Caco-2 (cell line): ENCODE data around the gene IGFBP2. TPM values are rescaled to one million over a fixed set of nuclear protein-coding genes. Genes with fewer than 3 reads are reported as not detected.

Experiments
- BruUV-seq: library from RNA; stranded (reverse); fragments of 400-500 nt; replicated peaks from 2 replicates; lab custom pipeline; 2021; lab: Mats Ljungman, UMichigan
- CTCF ChIA-PET: fragments of 300-600 bp; sonication (Branson Sonifier 250); formaldehyde crosslinking; loops from one replicate; lab custom pipeline; 2022; ENCODE audit warnings: antibody characterized with exemption; lab: Charles Lee
- POLR2A ChIA-PET: fragments of 300-600 bp; sonication (Branson Sonifier 250); formaldehyde crosslinking; loops from one replicate; lab custom pipeline; 2022; ENCODE audit warnings: antibody characterized with exemption; lab: Charles Lee
- DNase-seq, 2 experiments: peaks; one replicate each; pipeline versions ENCODE4 v3.0.0 to v3.0.0-alpha.2; 2020 to 2022
- H3K27me3 ChIP-seq: replicated peaks from 2 replicates; pipeline ENCODE4 v1.6.0; 2011; ENCODE audit warnings: low read length; ENCODE audit not compliant: control insufficient read depth, insufficient read depth
- H3K36me3 ChIP-seq: 2 replicates; pipeline ENCODE4 v1.5.1; 2011; ENCODE audit warnings: low read length; ENCODE audit not compliant: control insufficient read depth, insufficient read depth
- H3K4me1 ChIP-seq: fragments of 250-450 bp; sonication (Bioruptor Pico); 2 replicates; pipeline ENCODE4 v1.5.1; 2020; ENCODE audit warnings: mild to moderate bottlenecking
- H3K4me3 ChIP-seq: 2 replicates; pipeline ENCODE4 v1.5.1; 2011; ENCODE audit warnings: low read depth, mild to moderate bottlenecking, control low read depth, low read length
- H3K9me3 ChIP-seq: fragments of 250-450 bp; sonication (Bioruptor Pico); 2 replicates; pipeline ENCODE4 v1.5.1; 2020; ENCODE audit warnings: mild to moderate bottlenecking, moderate library complexity
- H3K27ac Mint-ChIP-seq: one replicate; pipeline ENCODE4 v1.8.0; 2022; ENCODE audit warnings: mixed read lengths; ENCODE audit not compliant: unreplicated experiment
- H3K27me3 Mint-ChIP-seq: one replicate; pipeline ENCODE4 v1.8.0; 2022; ENCODE audit warnings: mixed read lengths; ENCODE audit not compliant: insufficient read depth, unreplicated experiment
- H3K36me3 Mint-ChIP-seq: one replicate; pipeline ENCODE4 v1.8.0; 2022; ENCODE audit warnings: mild to moderate bottlenecking, mixed read lengths; ENCODE audit not compliant: insufficient read depth, unreplicated experiment
- H3K4me1 Mint-ChIP-seq: one replicate; pipeline ENCODE4 v1.8.0; 2022; ENCODE audit warnings: low read depth, mixed read lengths; ENCODE audit not compliant: unreplicated experiment
- H3K4me3 Mint-ChIP-seq: one replicate; pipeline ENCODE4 v1.8.0; 2022; ENCODE audit warnings: mild to moderate bottlenecking, moderate library complexity, mixed read lengths; ENCODE audit not compliant: unreplicated experiment
- H3K9me3 Mint-ChIP-seq: one replicate; pipeline ENCODE4 v1.8.0; 2022; ENCODE audit warnings: mixed read lengths; ENCODE audit not compliant: unreplicated experiment
- CTCF ChIP-seq, 2 experiments: fragments of 200-600 bp in 1 of 2; IDR thresholded peaks; 1 replicate in 1 of 2; 2 replicates in 1 of 2; pipeline versions ENCODE4 v1.5.1 to v1.8.0; 2011 to 2022; ENCODE audit warnings: antibody characterized with exemption in 1 of 2, control low read depth in 1 of 2, inconsistent platforms in 1 of 2, low read depth in 1 of 2, low read length in 1 of 2, mild to moderate bottlenecking in 1 of 2, moderate library complexity in 1 of 2; ENCODE audit not compliant: insufficient read depth in 1 of 2, severe bottlenecking in 1 of 2, unreplicated experiment in 1 of 2
- intact Hi-C: fragments of 100-400 bp; cut with micrococcal nuclease; formaldehyde crosslinking; loops from one replicate; pipeline ENCODE4 v1.10.0; 2022; ENCODE audit not compliant: unreplicated experiment
- total RNA-seq: library from RNA; stranded (reverse); gene quantifications from 2 replicates; pipeline ENCODE4 v1.2.3, GENCODE V29; 2022

Gene IGFBP2
- total RNA-seq, 1 experiment from 2014 or later, result 6.6 TPM

DNA sequence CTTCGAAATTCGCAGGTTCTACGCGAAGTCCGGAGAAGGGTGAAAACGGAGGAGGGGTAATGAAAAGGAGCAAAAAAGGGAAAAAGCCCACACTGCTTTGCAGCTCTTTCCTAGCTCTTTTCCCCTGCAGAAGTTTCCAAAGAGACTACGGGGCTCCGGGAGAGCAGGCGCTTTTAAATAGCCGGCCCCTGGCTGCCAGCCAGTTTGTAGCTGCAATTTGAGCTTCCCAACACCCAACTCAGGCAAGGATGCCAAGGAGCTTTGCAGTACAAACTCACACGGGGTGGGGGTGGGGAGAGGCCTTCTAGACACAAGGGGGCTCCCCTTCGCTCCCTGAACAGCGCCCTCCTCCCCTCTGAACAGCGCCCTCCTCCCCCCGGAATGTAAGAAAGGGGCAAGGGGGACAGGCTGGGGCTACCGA lies 62.2 kb downstream of the IGFBP2 start, which contains the start of gene IGFBP5:
Gene IGFBP5, minus strand, starts transcription at position 149 of the 421 bp plus-strand sequence. CDS start 774 bp downstream, outside the sequence.
- Histone ChIP-seq H3K9me3 (no peaks in the 10 kb centered on the region), H3K4me3 (peak within 1 kb of the TSS; percentile 19; the same call in 1 of the 2 replicates), H3K36me3 (no peaks in the 10 kb centered on the region), H3K27me3 (no peaks in the 10 kb centered on the region; the same call in 1 of the 2 replicates), H3K4me1 (peaks cover 6% of the 10 kb centered on the region; the same call in 1 of the 2 replicates)
- Mint-ChIP-seq H3K4me3 (peak within 1 kb of the TSS; percentile 79), H3K27ac (no peak within 1 kb of the TSS), H3K4me1 (peaks cover 27% of the 10 kb centered on the region), H3K9me3 (no peaks in the 10 kb centered on the region), H3K36me3 (no peaks in the 10 kb centered on the region), H3K27me3 (peaks cover 24% of the 10 kb centered on the region)
- TF ChIP-seq CTCF (IDR thresholded peaks at IDR 0.05; ENCODE audit: insufficient read depth in 1 of 2, low read depth in 1 of 2, low read length in 1 of 2, severe bottlenecking in 1 of 2, unreplicated experiment in 1 of 2), result no peak
- no TSS peak for BruUV-seq
- POLR2A ChIA-PET, result no interaction called here
- CTCF ChIA-PET, result interaction anchor here (0.6 to 0.7 kb wide), 5 partner anchors 13 to 257 kb away, joined by 3 to 6 read pairs (median 4); no protein-coding TSS in a partner anchor
- no peak for DNase-seq
- intact Hi-C loops, result loop anchor here (5.0 to 10.0 kb wide), 3 partner anchors 287 to 802 kb away; no protein-coding TSS in a partner anchor

DNA sequence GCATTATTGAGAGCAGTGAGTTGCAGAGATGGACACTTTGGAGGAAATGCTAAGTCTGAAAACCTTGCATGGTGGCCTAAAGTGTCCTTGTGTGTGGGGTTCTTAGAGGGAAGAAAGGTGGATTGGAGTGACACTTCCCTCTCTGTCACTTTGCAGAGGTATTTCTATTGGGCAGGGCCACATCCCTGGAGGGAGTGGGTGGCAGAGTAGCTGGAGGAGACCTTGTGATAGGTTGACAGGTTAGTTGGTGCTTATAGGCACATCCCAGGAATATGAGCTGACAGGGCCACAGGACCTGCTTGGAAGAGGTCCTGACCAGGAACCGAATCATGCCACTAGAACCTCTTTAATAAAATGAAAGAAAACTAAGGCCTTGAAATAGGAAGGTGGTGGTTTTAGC lies 63.1 kb downstream of the IGFBP2 start:
- CTCF ChIA-PET, result no interaction called here
- H3K4me1 Mint-ChIP-seq, result peaks cover 23% of the 10 kb centered on the region

More for the DNA sequence above, 63.1 kb downstream of the IGFBP2 start:
- Mint-ChIP-seq H3K36me3 (no peaks in the 10 kb centered on the region), H3K27me3 (peaks cover 22% of the 10 kb centered on the region), H3K9me3 (no peaks in the 10 kb centered on the region), H3K4me3 (no peak overlapping the region), H3K27ac (no peak overlapping the region)
- TF ChIP-seq CTCF (IDR thresholded peaks at IDR 0.05; ENCODE audit: insufficient read depth in 1 of 2, low read depth in 1 of 2, low read length in 1 of 2, severe bottlenecking in 1 of 2, unreplicated experiment in 1 of 2), result no peak
- POLR2A ChIA-PET, result no interaction called here
- no peak overlapping the region for H3K4me3 ChIP-seq
- H3K9me3 ChIP-seq, result no peaks in the 10 kb centered on the region
- H3K4me1 ChIP-seq, result peaks cover 6% of the 10 kb centered on the region; the same call in 1 of the 2 replicates
- H3K27me3 ChIP-seq, result no peaks in the 10 kb centered on the region; the same call in 1 of the 2 replicates
- H3K36me3 ChIP-seq, result no peaks in the 10 kb centered on the region
- no TSS peak for BruUV-seq
- no peak for DNase-seq
- intact Hi-C loops, result loop anchor here (1.0 to 10.0 kb wide), 4 partner anchors 286 to 801 kb away; no protein-coding TSS in a partner anchor
